ENCODE data around the gene RPS4Y2.

The RPS4Y2 gene

DNA sequence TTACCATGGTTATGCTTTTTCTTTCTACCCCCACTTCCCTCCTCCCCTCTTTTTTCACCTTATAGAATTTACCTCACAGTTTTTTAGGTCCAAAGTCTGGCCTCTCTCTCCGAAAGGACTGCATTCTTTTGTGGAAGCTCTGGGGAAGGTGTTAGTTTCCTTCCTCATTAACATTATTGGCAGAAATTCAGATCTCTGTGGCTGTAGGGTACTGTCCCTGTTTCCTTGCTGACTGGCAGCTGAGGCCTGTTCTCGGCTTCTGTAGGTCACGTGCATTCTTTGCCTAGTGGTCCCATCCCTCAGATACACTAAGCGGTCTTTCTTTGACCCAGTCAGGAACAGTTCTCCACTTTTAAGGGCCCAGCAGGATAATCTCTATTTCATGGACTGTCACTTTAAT is 25.5 kb downstream of the RPS4Y2 start:
- TF ChIP-seq, protein P1, sequence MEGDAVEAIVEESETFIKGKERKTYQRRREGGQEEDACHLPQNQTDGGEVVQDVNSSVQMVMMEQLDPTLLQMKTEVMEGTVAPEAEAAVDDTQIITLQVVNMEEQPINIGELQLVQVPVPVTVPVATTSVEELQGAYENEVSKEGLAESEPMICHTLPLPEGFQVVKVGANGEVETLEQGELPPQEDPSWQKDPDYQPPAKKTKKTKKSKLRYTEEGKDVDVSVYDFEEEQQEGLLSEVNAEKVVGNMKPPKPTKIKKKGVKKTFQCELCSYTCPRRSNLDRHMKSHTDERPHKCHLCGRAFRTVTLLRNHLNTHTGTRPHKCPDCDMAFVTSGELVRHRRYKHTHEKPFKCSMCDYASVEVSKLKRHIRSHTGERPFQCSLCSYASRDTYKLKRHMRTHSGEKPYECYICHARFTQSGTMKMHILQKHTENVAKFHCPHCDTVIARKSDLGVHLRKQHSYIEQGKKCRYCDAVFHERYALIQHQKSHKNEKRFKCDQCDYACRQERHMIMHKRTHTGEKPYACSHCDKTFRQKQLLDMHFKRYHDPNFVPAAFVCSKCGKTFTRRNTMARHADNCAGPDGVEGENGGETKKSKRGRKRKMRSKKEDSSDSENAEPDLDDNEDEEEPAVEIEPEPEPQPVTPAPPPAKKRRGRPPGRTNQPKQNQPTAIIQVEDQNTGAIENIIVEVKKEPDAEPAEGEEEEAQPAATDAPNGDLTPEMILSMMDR (IDR thresholded peaks at IDR 0.05; ENCODE audit: insufficient read depth, missing control alignments): no peak
- FAIRE-seq (no peak), DNase-seq (ENCODE audit: insufficient read length, low spot score) (no peak)

DNA sequence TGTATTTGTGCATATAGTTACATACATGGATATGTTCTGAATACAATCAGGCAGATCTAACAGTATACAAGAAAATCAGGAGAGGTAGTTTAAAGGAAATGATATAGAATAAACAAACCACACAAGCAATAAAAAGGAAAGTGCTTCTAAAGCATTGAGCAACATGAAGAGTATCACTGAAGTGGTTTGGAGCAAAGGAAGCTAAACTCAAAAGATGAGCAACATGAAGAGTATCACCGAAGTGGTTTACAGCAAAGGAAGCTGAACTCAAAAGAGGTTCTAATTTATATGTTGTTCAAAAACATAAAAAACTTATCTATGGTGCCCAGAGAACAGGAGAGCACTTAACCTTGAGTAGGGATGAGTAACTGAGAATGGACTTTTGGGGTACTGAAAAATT is 29.1 kb downstream of the RPS4Y2 start:
- no peak for FAIRE-seq
- TF ChIP-seq, protein P1 (IDR thresholded peaks at IDR 0.05; ENCODE audit: insufficient read depth, missing control alignments): no peak
- no peak for DNase-seq (ENCODE audit: insufficient read length, low spot score)

DNA sequence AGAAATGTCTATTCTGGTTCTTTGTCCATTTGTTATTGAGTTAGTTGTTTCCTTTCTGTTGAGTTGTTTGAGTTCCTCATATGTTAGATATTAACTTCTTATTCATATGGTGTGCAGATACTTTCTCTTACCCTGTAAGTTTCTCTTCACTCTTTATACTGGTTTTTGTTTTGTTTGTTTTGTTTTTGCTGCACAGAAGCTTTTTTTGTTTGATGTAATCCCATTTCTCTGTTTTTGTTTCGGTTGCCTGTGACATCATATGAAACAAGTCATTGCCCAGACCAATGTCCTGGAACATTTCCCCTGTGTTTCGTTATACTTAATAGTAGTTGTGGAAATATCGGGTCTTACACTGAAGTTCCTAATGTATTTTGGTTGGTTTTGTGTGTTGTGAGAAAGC is 31.2 kb downstream of the RPS4Y2 start:
- TF ChIP-seq, protein P1 (IDR thresholded peaks at IDR 0.05; ENCODE audit: insufficient read depth, missing control alignments): no peak
- DNase-seq (ENCODE audit: insufficient read length, low spot score): no peak
- FAIRE-seq: no peak

DNA sequence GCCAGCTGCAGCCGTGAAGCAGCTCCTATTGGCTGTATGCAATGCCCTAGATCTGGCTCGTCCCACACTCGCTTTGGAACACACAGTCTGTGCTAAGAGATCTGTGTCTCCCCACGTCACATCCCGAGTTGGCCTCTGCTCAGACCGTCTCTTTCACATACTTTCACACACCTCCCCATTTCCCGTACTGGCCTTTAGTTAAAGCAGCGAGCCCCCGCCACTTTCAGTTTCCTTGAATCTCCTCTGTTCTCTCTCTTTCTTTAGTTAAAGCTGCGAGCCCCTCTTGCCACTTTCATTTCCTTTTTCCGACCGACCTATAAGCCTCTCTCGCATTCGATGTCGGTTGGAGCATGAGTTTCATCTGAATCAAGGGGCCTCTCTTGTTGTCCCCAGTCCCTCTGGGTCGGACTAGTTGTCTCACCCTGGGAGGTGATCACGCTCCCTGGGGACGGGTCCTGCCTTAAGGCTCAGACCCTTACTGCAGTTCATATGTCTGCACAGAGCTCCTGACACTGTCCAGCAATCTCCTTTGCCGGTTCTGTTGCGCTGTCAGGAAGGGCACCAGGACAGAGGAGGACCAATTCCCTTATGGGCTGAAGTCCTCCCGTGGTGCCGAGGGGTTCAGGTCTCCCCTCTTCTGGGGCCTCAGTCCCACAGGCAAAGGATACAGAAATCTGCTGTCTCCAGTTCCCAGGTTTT is 42.6 kb downstream of the RPS4Y2 start:
- TF ChIP-seq, protein P1 (IDR thresholded peaks at IDR 0.05; ENCODE audit: insufficient read depth, missing control alignments): no peak
- DNase-seq (ENCODE audit: insufficient read length, low spot score): no peak
- FAIRE-seq: no peak

DNA sequence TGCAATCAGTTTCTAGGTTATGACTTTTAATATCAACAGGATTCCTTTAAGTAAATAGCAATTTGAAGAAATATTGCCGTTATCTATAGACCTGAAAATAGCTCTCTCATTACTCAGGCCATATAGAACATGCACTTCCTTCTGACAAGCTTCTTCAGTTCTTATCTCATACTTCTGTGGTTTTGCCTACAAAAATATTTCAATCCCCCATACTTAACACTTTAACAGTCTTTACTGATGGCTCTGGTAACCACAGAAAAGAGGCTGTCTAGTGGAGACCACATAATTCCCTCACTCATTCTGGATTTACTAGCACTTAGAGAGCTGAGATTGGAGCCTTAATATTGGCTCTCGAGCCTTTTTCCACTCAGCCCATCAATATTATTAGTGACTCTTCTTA is 46.8 kb downstream of the RPS4Y2 start:
- DNase-seq (ENCODE audit: insufficient read length, low spot score) (no peak), FAIRE-seq (no peak)
- TF ChIP-seq, protein P1 (IDR thresholded peaks at IDR 0.05; ENCODE audit: insufficient read depth, missing control alignments): no peak

DNA sequence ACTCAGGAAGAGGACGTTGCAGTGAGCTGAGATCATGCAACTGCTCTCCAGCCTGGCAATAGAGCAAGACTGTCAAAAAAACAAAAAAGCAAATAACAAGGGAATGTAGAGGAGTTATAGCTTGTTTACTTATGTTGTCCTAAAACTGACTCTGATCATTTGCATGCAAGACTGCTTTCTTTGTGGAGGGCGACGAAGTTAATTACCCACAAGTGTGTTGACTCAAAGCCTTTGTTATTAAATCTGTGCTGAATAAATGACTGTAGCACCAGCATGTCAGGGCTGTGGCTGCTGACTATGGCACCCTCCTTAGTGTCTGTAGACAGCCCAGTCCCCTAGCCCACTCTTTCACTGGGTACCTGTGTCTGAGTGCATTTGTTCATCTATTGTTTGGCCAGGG is 50.3 kb downstream of the RPS4Y2 start:
- DNase-seq (ENCODE audit: insufficient read length, low spot score) (no peak), FAIRE-seq (no peak)
- TF ChIP-seq, protein P1 (IDR thresholded peaks at IDR 0.05; ENCODE audit: insufficient read depth, missing control alignments): no peak

DNA sequence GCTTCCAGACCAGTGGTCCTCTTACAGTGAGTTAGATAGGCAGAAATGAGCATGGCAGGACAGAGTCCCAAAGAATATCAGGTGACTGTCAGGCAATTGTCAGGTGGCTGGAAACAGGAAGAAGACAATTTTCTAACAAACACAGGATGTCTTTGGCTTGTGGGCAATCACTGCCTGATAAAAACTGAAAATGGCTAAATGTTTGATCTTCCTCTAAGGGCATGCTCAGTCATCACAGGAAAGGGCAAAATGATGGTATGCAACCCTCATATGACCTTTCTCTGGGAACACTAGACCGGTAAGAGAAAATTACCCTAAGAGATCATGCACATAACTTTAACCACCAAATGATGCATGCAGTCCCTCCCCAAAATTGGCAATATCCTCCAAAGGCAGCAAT is 57.6 kb downstream of the RPS4Y2 start:
- DNase-seq (ENCODE audit: insufficient read length, low spot score) (no peak), FAIRE-seq (no peak)
- TF ChIP-seq, protein P1 (IDR thresholded peaks at IDR 0.05; ENCODE audit: insufficient read depth, missing control alignments): no peak

Data from D721Med (cell line).